Astrocyte (in vitro differentiated cells and primary cell): ENCODE results near the gene ETFB. TPM values are rescaled to one million over a fixed set of nuclear protein-coding genes. Genes with fewer than 3 reads are reported as not detected.

ENCODE experiments used
- DNase-seq: peaks from one replicate; pipeline ENCODE4 v3.0.0-alpha.2; 2010; ENCODE audit warnings: low read depth
- FAIRE-seq: peaks from 2 replicates; lab custom pipeline; 2011; peaks lifted over from hg19 to GRCh38; lab: Jason Lieb, UNC
- H2AFZ ChIP-seq: 2 replicates; pipeline ENCODE4 v1.6.0; 2012; ENCODE audit warnings: low read depth, low read length, inconsistent platforms
- H3K27ac ChIP-seq: 2 replicates; pipeline ENCODE4 v1.5.1; 2011; ENCODE audit warnings: low read depth, low read length, inconsistent platforms
- H3K27me3 ChIP-seq: 2 replicates; pipeline ENCODE4 v1.6.0; 2011; ENCODE audit warnings: low read length, inconsistent platforms; ENCODE audit not compliant: insufficient read depth
- H3K36me3 ChIP-seq: 2 replicates; pipeline ENCODE4 v1.5.1; 2011; ENCODE audit warnings: low read length, inconsistent platforms; ENCODE audit not compliant: insufficient read depth
- H3K4me1 ChIP-seq: 2 replicates; pipeline ENCODE4 v1.5.1; 2011; ENCODE audit warnings: low read length, inconsistent platforms; ENCODE audit not compliant: insufficient read depth
- H3K4me2 ChIP-seq: 2 replicates; pipeline ENCODE4 v1.6.0; 2012; ENCODE audit warnings: low read length, inconsistent platforms
- H3K4me3 ChIP-seq: 2 replicates; pipeline ENCODE4 v1.5.1; 2011; ENCODE audit warnings: low read depth, mild to moderate bottlenecking, low read length, inconsistent platforms; ENCODE audit not compliant: insufficient read depth
- H3K79me2 ChIP-seq: 2 replicates; pipeline ENCODE4 v1.6.0; 2012; ENCODE audit warnings: mild to moderate bottlenecking, low read length, inconsistent platforms; ENCODE audit not compliant: insufficient read depth
- H3K9ac ChIP-seq: 2 replicates; pipeline ENCODE4 v1.6.0; 2012; ENCODE audit warnings: mild to moderate bottlenecking, low read length, inconsistent platforms
- H3K9me3 ChIP-seq: 2 replicates; pipeline ENCODE4 v1.5.1; 2012; ENCODE audit warnings: low read depth, mild to moderate bottlenecking, low read length, inconsistent platforms; ENCODE audit not compliant: insufficient read depth
- H4K20me1 ChIP-seq: 2 replicates; pipeline ENCODE4 v1.6.0; 2012; ENCODE audit warnings: low read length, inconsistent platforms; ENCODE audit not compliant: insufficient read depth
- H3K27ac Mint-ChIP-seq: one replicate; pipeline ENCODE4 v1.8.0; 2021; ENCODE audit warnings: mild to moderate bottlenecking, mixed read lengths; ENCODE audit not compliant: unreplicated experiment
- H3K27me3 Mint-ChIP-seq: one replicate; pipeline ENCODE4 v1.8.0; 2021; ENCODE audit warnings: low read depth, mixed read lengths; ENCODE audit not compliant: unreplicated experiment
- H3K36me3 Mint-ChIP-seq: one replicate; pipeline ENCODE4 v1.8.0; 2021; ENCODE audit warnings: low read depth, mixed read lengths; ENCODE audit not compliant: unreplicated experiment
- H3K4me1 Mint-ChIP-seq: one replicate; pipeline ENCODE4 v1.8.0; 2021; ENCODE audit warnings: low read depth, mixed read lengths; ENCODE audit not compliant: unreplicated experiment
- H3K4me3 Mint-ChIP-seq: one replicate; pipeline ENCODE4 v1.8.0; 2021; ENCODE audit warnings: mild to moderate bottlenecking, moderate library complexity, mixed read lengths; ENCODE audit not compliant: unreplicated experiment
- H3K9me3 Mint-ChIP-seq: one replicate; pipeline ENCODE4 v1.8.0; 2021; ENCODE audit warnings: mild to moderate bottlenecking, mixed read lengths; ENCODE audit not compliant: unreplicated experiment
- EZH2 ChIP-seq: IDR thresholded peaks from 2 replicates; pipeline ENCODE4 v1.6.1; 2012; ENCODE audit warnings: mild to moderate bottlenecking, low read length, inconsistent platforms; ENCODE audit not compliant: insufficient read depth
- total RNA-seq: library from RNA; stranded (reverse); gene quantifications from 2 replicates; pipeline ENCODE4 v1.2.1, GENCODE V29; 2021
- TF ChIP-seq, protein P1 (sequence below): IDR thresholded peaks from 2 replicates; pipeline ENCODE4 v1.5.1; 2011; ENCODE audit warnings: low read depth, mild to moderate bottlenecking, inconsistent platforms, low read length, moderate library complexity; ENCODE audit not compliant: insufficient read depth

Gene ETFB
- total RNA-seq, 1 donor from 2014 or later, result 64.3 TPM

DNA sequence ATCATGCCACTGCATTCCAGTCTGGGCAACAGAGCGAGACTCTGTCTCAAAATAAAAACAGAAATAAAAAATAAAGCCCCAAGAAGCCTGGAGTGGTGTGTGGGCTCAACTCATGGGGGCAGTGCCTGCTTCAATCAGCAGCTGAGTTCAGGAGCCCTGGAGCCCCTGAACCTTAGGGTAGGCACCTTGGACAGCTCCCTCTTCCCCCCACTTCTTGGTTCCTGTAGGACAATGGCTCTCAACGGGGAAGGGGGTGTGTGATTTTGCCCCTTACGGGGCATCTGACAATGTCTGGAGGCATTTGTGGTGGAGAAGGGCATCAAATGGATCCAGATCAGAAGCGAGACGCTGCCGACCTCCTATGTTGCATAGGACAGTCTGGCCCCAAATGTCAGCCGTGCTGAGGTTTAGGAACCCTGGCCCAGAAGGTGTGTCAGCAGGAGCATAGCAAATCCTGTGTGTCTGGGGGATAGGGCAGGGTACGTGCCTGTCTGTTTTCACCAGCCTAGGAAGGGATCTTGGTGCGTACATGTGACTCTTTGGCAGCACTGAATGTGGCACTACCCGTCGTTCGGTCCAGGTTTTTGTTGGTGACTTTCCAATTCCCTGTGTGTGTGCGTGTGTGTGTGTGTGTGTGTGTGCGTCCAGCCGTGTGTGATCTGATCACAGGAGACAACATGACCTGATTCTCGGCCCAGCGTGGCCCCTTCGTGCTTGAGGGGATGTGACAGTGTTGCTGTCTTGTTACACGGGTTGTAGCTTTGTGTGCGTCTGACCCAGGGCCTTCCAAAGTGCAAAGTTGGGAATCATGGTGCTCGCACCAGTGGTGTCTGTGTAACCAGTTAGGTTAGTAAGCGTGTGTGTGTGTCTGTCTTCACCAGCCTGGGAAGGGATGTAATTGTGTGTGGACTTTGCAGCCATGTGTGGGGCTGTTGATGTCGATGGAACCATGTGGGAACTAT lies 47.2 kb downstream of the ETFB start:
- Histone ChIP-seq H3K36me3 (no peaks in the 10 kb centered on the region), H3K4me1 (no peaks in the 10 kb centered on the region), H2AFZ (no peak overlapping the region), H3K9ac (no peak overlapping the region), H3K79me2 (no peaks in the 10 kb centered on the region), H3K4me2 (no peak overlapping the region), H3K27ac (no peak overlapping the region), H3K9me3 (peaks cover 2% of the 10 kb centered on the region), H3K4me3 (no peak overlapping the region), H3K27me3 (no peaks in the 10 kb centered on the region), H4K20me1 (no peaks in the 10 kb centered on the region)
- Mint-ChIP-seq H3K9me3 (peaks cover 4% of the 10 kb centered on the region), H3K4me1 (no peaks in the 10 kb centered on the region), H3K36me3 (peaks cover 2% of the 10 kb centered on the region), H3K4me3 (no peak overlapping the region), H3K27ac (no peak overlapping the region), H3K27me3 (peaks cover 26% of the 10 kb centered on the region)
- no peak for FAIRE-seq
- TF ChIP-seq, protein P1, sequence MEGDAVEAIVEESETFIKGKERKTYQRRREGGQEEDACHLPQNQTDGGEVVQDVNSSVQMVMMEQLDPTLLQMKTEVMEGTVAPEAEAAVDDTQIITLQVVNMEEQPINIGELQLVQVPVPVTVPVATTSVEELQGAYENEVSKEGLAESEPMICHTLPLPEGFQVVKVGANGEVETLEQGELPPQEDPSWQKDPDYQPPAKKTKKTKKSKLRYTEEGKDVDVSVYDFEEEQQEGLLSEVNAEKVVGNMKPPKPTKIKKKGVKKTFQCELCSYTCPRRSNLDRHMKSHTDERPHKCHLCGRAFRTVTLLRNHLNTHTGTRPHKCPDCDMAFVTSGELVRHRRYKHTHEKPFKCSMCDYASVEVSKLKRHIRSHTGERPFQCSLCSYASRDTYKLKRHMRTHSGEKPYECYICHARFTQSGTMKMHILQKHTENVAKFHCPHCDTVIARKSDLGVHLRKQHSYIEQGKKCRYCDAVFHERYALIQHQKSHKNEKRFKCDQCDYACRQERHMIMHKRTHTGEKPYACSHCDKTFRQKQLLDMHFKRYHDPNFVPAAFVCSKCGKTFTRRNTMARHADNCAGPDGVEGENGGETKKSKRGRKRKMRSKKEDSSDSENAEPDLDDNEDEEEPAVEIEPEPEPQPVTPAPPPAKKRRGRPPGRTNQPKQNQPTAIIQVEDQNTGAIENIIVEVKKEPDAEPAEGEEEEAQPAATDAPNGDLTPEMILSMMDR, result no peak
- TF ChIP-seq EZH2, result no peak
- no peak for DNase-seq

DNA sequence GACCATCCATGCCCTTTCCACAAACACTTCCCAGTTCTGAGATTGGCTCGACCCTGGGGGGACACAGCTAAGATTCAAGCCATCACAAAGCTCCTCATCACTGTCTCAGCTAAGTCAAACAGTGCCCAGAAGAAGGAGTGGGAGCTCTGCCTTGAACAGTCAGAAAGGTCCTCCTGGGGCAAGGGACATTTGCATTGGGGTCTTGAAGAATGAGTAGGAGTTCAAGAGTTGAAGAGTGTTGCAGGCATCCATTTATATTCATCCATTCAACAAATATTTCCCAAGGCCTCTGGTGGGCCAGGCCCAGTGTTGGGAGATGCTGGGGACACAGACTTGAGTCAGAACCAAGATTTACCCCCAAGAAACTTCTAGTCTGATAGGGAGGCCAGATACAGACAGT lies 48.2 kb downstream of the ETFB start:
- Mint-ChIP-seq H3K9me3 (peaks cover 4% of the 10 kb centered on the region), H3K36me3 (no peaks in the 10 kb centered on the region), H3K27me3 (peaks cover 21% of the 10 kb centered on the region), H3K4me1 (no peaks in the 10 kb centered on the region), H3K4me3 (no peak overlapping the region), H3K27ac (no peak overlapping the region)
- FAIRE-seq (no peak), DNase-seq (no peak)
- TF ChIP-seq EZH2, result no peak
- TF ChIP-seq, protein P1, result no peak
- Histone ChIP-seq H4K20me1 (no peaks in the 10 kb centered on the region), H3K27me3 (no peaks in the 10 kb centered on the region), H3K9me3 (peaks cover 2% of the 10 kb centered on the region), H2AFZ (no peak overlapping the region), H3K4me3 (no peak overlapping the region), H3K9ac (no peak overlapping the region), H3K27ac (no peak overlapping the region), H3K4me1 (no peaks in the 10 kb centered on the region), H3K36me3 (no peaks in the 10 kb centered on the region), H3K4me2 (no peak overlapping the region), H3K79me2 (no peaks in the 10 kb centered on the region)

DNA sequence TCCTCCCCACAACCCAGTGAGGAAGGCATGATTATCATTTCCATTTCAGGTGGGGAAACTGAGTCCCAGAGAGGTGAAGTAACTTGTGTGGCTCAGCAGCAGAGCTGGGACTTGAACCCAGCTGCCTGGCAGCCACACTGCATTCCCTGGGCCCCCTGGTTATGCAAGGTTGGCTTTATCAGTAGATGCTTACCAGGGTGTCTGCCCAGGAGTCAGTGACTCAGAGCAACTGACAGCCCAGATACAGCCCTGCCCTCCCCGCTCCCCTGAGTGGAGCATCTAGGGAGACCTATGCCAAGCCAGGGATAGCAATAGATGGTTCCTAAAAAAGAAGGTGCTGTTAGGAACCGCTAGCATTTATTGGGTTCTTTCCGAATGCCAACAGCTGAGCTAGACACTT lies 48.8 kb downstream of the ETFB start:
- Mint-ChIP-seq H3K27ac (no peak overlapping the region), H3K27me3 (peaks cover 17% of the 10 kb centered on the region), H3K36me3 (no peaks in the 10 kb centered on the region), H3K9me3 (peaks cover 4% of the 10 kb centered on the region), H3K4me3 (no peak overlapping the region), H3K4me1 (no peaks in the 10 kb centered on the region)
- H3K36me3 ChIP-seq, result no peaks in the 10 kb centered on the region
- H3K4me3 ChIP-seq, result no peak overlapping the region
- H3K9me3 ChIP-seq, result peaks cover 2% of the 10 kb centered on the region
- no peak for FAIRE-seq
- no peak overlapping the region for H2AFZ ChIP-seq
- H3K27ac ChIP-seq, result no peak overlapping the region
- H3K79me2 ChIP-seq, result no peaks in the 10 kb centered on the region
- no peak overlapping the region for H3K9ac ChIP-seq
- DNase-seq, result no peak
- H3K4me2 ChIP-seq, result no peak overlapping the region
- no peaks in the 10 kb centered on the region for H3K4me1 ChIP-seq
- H3K27me3 ChIP-seq, result no peaks in the 10 kb centered on the region
- H4K20me1 ChIP-seq, result no peaks in the 10 kb centered on the region
- TF ChIP-seq, protein P1, result no peak
- no peak for TF ChIP-seq EZH2
